Right lobe of liver (tissue), 4 donors: ENCODE measurements around the gene RELCH.

Source experiments
- POLR2A ChIP-seq: fragments of 450-650 bp; IDR thresholded peaks from one replicate; pipeline ENCODE4 v1.6.1; 2017; ENCODE audit warnings: antibody characterized with exemption, mild to moderate bottlenecking
- TF ChIP-seq, protein P1 (sequence below), 4 donors: fragments of 200-600 bp in 3 of 4; fragments of 450-650 bp in 1 of 4; IDR thresholded peaks; one replicate each; pipeline versions ENCODE4 v1.5.1 to v1.8.0; 2016 to 2022; ENCODE audit warnings: antibody characterized with exemption in 4 of 4, mild to moderate bottlenecking in 2 of 4
- donor health status: DM: no; HTN: no; CAD: no.
- donor health status: DM: no; HTN: no; CAD: no.
- donor health status: DM: no; HTN: yes; CAD: no.

DNA sequence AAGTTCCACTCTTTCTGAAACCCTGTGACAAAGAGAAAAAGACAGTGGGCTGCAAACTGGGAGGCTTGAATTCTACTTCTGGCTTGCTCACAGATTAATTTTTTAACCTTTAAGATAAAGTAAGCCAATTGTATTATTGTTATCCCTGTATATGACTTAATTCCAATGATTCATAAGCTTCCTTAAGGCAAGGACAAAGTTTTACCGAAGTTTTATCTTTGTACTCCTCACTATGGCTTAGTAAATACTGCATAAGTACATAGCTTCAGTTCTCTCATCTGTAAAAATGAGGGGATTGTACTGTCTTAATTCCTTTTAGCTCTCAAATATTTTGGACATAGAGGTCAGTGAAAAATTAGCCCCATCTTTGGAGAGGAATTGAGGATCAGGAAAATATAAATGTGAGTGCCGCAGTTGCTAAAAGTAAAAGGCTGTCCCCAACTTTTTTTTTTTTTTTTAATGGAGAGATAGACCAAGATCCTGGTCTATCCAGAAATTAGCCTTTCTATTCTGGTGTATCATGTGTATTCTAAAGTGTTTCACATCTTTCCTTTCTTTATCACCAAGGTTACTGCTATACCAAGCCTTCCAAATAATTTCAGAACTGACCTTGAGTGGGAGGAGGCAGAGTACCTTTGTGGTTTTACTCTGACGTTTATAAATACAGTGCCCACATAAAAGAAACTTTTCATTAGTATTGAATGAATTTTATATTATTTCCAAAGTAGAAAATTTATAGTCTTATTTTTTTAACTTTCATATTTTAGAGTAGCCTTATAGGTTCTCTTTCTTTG, 13.3 kb downstream of the RELCH start:
- TF ChIP-seq, protein P1, sequence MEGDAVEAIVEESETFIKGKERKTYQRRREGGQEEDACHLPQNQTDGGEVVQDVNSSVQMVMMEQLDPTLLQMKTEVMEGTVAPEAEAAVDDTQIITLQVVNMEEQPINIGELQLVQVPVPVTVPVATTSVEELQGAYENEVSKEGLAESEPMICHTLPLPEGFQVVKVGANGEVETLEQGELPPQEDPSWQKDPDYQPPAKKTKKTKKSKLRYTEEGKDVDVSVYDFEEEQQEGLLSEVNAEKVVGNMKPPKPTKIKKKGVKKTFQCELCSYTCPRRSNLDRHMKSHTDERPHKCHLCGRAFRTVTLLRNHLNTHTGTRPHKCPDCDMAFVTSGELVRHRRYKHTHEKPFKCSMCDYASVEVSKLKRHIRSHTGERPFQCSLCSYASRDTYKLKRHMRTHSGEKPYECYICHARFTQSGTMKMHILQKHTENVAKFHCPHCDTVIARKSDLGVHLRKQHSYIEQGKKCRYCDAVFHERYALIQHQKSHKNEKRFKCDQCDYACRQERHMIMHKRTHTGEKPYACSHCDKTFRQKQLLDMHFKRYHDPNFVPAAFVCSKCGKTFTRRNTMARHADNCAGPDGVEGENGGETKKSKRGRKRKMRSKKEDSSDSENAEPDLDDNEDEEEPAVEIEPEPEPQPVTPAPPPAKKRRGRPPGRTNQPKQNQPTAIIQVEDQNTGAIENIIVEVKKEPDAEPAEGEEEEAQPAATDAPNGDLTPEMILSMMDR (IDR thresholded peaks at IDR 0.05) = no peak
- TF ChIP-seq POLR2A = no peak
